T-helper 1 cell treated with Interleukin-12 subunit alpha and Interleukin-12 subunit beta and Interleukin-4 antibody, amounts not matched to agents 30 μg/mL and 1 μg/mL, for 36 hours (primary cell): Measurements from ENCODE around the gene SCRN2.

Source experiments
- H3K27ac Mint-ChIP-seq: one replicate; pipeline ENCODE4 v1.8.0; 2021; ENCODE audit warnings: mild to moderate bottlenecking, mixed read lengths
- H3K27me3 Mint-ChIP-seq: one replicate; pipeline ENCODE4 v1.8.0; 2021; ENCODE audit warnings: low read depth, mixed read lengths
- H3K36me3 Mint-ChIP-seq: one replicate; pipeline ENCODE4 v1.8.0; 2021; ENCODE audit warnings: low read depth, mixed read lengths
- H3K4me1 Mint-ChIP-seq: one replicate; pipeline ENCODE4 v1.8.0; 2021; ENCODE audit warnings: low read depth, mixed read lengths
- H3K4me3 Mint-ChIP-seq: one replicate; pipeline ENCODE4 v1.8.0; 2021; ENCODE audit warnings: mild to moderate bottlenecking, moderate library complexity, mixed read lengths
- H3K9me3 Mint-ChIP-seq: one replicate; pipeline ENCODE4 v1.8.0; 2021; ENCODE audit warnings: mixed read lengths

The SCRN2 gene

GRCh38 chr17:47844814-47845715 lies 4.0 kb upstream of the SCRN2 start:
- no peak overlapping the region for H3K4me3 Mint-ChIP-seq
- H3K36me3 Mint-ChIP-seq = no peaks in the 10 kb centered on the region
- no peak overlapping the region for H3K27ac Mint-ChIP-seq
- peaks cover 23% of the 10 kb centered on the region for H3K4me1 Mint-ChIP-seq
- H3K9me3 Mint-ChIP-seq = no peaks in the 10 kb centered on the region
- peaks cover 58% of the 10 kb centered on the region for H3K27me3 Mint-ChIP-seq

GRCh38 chr17:47844227-47844626 lies 3.2 kb upstream of the SCRN2 start:
- Mint-ChIP-seq H3K27me3 (peaks cover 50% of the 10 kb centered on the region), H3K4me1 (peaks cover 27% of the 10 kb centered on the region), H3K4me3 (no peak overlapping the region), H3K9me3 (no peaks in the 10 kb centered on the region), H3K27ac (no peak overlapping the region), H3K36me3 (no peaks in the 10 kb centered on the region)

- Mint-ChIP-seq H3K27me3 (peaks cover 41% of the 10 kb centered on the region), H3K27ac (no peak overlapping the region), H3K4me3 (no peak overlapping the region), H3K36me3 (no peaks in the 10 kb centered on the region), H3K9me3 (no peaks in the 10 kb centered on the region), H3K4me1 (peaks cover 30% of the 10 kb centered on the region)
These were observed 2.3 kb upstream of the SCRN2 start for GRCh38 chr17:47843391-47843730.

DNA sequence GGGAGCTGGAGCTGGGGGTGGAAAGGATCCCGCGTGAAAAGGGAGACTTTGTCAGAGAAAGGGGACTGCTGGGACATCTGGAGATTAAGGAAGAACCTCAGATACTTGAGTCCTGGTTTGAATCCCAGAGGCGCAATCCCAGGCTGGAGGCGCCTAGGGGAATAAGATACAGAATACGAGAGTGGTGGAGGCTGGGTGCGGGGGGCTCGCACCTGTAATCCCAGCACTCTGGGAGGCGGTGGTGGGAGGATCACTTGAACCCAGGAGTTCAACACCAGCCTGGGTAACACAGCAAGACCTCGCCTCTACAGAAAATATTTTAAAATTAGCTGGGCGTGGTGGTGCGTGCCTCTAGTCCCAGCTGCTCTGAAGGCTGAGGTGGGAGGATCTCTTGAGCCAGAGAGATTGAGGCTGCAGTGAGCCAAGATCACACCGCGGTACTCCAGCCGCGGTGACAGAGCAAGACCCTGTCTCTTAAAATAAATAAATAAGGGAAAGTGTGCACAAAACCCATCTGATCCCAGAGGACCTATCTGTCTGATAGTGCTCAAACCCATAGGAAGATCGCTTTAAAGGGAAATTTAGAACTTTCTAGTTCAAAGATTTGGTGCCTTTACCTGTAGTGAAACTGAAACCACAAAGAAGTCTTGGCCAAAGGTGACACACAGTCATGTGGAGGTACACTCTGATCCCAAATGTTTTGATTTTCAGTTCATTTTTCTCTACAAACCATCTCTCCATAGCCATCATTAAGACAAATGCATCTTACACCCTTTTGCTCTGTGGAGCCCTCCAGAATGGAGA lies 617 bp upstream of the SCRN2 start:
- H3K27ac Mint-ChIP-seq = peak overlapping the region; percentile 92
- H3K4me1 Mint-ChIP-seq = peaks cover 30% of the 10 kb centered on the region
- no peaks in the 10 kb centered on the region for H3K36me3 Mint-ChIP-seq
- peak overlapping the region; percentile 99 for H3K4me3 Mint-ChIP-seq
- peaks cover 31% of the 10 kb centered on the region for H3K27me3 Mint-ChIP-seq
- no peaks in the 10 kb centered on the region for H3K9me3 Mint-ChIP-seq

DNA sequence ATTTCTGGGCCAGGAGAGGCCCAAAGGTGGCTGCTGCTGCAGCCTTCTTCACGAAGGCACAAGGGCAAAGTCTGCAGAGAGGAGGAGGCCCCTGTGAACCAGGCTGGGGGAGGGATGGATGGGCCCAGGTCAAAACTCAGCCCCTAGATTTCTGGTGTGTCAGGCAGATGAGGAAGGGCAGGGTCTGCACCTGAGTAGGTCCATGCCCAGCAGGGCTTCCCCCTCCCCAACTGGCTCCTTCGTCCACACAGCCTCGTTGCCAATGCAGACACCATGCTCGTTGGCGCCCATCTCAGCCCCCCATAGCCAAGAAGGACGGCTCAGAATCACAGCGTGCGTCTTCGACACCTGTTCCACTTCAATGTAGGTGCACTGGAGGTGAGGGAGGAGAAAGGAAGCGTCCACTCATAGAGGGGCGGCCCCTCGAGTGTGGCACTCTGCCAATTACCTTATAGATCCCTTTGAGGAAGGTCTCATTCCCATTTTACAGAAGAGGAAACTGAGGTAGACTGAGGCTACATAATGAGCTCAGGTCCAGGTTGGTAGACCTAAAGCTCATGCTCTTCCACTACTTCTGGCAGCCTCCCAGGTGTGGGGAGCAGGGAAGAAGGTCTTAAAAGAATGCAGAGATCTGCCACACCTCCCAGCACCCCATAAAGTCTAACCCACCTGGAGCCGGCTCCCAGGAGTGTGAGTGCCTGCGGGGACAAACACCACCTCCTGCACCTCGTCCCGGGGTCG lies 902 bp downstream of the SCRN2 start:
- peak overlapping the region; percentile 20 for H3K27ac Mint-ChIP-seq
- H3K9me3 Mint-ChIP-seq = no peaks in the 10 kb centered on the region
- peaks cover 3% of the 10 kb centered on the region for H3K36me3 Mint-ChIP-seq

GRCh38 chr17:47839071-47839470 lies 2.0 kb downstream of the SCRN2 start:
- no peaks in the 10 kb centered on the region for H3K9me3 Mint-ChIP-seq
- no peak overlapping the region for H3K27ac Mint-ChIP-seq
- H3K36me3 Mint-ChIP-seq = peaks cover 3% of the 10 kb centered on the region
- peaks cover 43% of the 10 kb centered on the region for H3K4me1 Mint-ChIP-seq
- H3K27me3 Mint-ChIP-seq = peaks cover 4% of the 10 kb centered on the region
- peak overlapping the region; percentile 37 for H3K4me3 Mint-ChIP-seq

More for the DNA sequence above, 902 bp downstream of the SCRN2 start:
- H3K4me3 Mint-ChIP-seq = peak overlapping the region; percentile 99
- H3K4me1 Mint-ChIP-seq = peaks cover 35% of the 10 kb centered on the region
- peaks cover 15% of the 10 kb centered on the region for H3K27me3 Mint-ChIP-seq

GRCh38 chr17:47838636-47839035 lies 2.4 kb downstream of the SCRN2 start:
- Mint-ChIP-seq H3K27me3 (peaks cover under 1% of the 10 kb centered on the region), H3K9me3 (no peaks in the 10 kb centered on the region), H3K27ac (no peak overlapping the region), H3K4me1 (peaks cover 43% of the 10 kb centered on the region), H3K4me3 (peak overlapping the region; percentile 37), H3K36me3 (peaks cover 3% of the 10 kb centered on the region)

- no peaks in the 10 kb centered on the region for H3K27me3 Mint-ChIP-seq
- peaks cover 3% of the 10 kb centered on the region for H3K36me3 Mint-ChIP-seq
- H3K4me3 Mint-ChIP-seq = no peak overlapping the region
- H3K27ac Mint-ChIP-seq = no peak overlapping the region
- no peaks in the 10 kb centered on the region for H3K9me3 Mint-ChIP-seq
- peaks cover 38% of the 10 kb centered on the region for H3K4me1 Mint-ChIP-seq
These were observed 3.6 kb downstream of the SCRN2 start for GRCh38 chr17:47837401-47838039.

DNA sequence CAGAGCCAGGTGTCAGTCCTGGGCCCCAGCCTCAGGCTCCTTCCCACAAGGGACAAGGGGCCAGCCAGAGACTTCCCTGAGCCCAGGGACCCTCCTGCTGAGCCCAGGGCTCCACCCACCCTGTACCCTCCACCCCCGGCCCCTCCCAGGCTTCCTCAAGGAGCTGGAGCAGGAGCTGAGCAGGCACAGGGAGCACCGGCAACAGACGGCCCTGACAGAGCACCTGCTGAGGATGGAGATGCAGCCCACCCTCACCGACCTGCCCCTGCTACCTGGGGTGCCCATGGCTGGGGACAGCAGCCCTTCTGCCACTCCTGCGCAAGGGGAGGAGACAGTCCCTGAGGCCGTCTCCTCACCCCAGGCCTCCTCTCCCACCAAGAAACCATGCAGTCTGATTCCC lies 4.5 kb downstream of the SCRN2 start:
- Mint-ChIP-seq H3K36me3 (peaks cover 3% of the 10 kb centered on the region), H3K4me3 (no peak overlapping the region), H3K27ac (no peak overlapping the region), H3K9me3 (no peaks in the 10 kb centered on the region), H3K4me1 (peaks cover 36% of the 10 kb centered on the region), H3K27me3 (no peaks in the 10 kb centered on the region)

GRCh38 chr17:47834756-47835155 lies 6.3 kb downstream of the SCRN2 start:
- Mint-ChIP-seq H3K4me3 (peak overlapping the region; percentile 1), H3K27me3 (no peaks in the 10 kb centered on the region), H3K27ac (peak overlapping the region; percentile 32), H3K4me1 (peaks cover 34% of the 10 kb centered on the region), H3K9me3 (no peaks in the 10 kb centered on the region), H3K36me3 (peaks cover 3% of the 10 kb centered on the region)

DNA sequence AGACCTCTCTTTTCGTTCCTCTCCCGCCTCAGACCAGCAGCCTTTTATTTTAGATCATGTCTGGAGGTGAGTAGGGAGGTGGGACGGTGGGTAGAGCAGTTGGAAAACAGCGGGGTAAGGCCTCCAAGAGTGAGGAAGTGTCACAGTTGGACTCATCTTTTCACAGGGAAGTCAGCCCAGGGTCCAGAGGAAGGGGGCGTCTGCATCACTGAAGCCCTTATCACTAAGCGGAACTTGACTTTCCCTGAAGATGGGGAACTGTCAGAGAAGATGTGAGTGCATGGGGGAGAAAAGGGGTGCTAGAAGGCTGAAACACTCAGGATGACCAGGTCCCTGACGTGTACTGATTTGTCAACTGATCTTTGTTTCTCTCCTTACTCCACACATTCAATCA lies 9.1 kb downstream of the SCRN2 start:
- Mint-ChIP-seq H3K27me3 (no peaks in the 10 kb centered on the region), H3K4me1 (peaks cover 32% of the 10 kb centered on the region), H3K27ac (peak overlapping the region; percentile 89), H3K4me3 (peak overlapping the region; percentile 97), H3K36me3 (peaks cover 8% of the 10 kb centered on the region), H3K9me3 (no peaks in the 10 kb centered on the region)

DNA sequence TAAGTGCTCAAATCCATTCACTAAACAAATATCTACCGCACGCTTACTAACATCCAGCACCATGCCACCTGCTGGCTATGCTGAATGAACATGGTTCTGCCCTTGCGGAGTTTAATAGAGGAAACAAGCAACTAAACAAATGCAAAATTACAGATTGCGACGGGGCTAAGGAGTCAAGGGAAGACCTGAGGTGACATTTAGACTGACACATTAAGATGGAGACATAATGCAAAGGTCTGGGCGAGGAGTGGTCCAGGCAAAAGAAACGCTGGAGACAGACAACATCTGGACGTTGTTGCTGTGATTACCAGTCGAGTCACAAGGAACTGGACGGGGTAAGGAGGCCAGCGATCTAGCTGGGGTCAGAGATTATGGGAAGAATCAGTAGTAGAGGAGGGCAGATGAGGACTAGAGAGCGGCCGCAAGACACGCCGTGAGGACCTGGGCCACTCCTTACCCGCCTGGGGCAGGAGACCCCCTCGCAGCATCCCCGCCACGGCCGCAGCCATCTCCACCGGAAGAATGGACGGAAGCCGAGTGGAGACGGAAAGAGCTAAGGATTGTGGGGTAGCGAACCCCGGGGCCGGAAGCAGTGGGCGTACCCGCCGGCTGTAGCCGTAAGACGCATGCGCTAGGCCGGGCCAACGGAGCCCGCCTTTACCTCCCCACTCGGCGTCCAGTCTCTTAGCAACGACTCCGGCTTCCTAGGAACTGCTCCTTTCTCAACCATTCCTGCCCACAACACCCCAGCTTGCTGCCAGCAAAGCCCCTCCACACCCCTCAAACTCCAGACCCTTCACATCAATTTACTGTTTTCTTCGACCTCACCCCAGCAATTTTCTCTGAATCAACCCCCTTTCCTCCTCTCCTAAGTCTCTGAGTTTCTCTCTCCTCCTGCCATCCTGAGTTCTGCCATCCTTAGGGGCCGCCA lies 9.8 kb downstream of the SCRN2 start, which contains the start of the genes LRRC46 and MRPL10:
Gene LRRC46 (plus strand): TSS at position 668 of the 931 bp plus-strand sequence. CDS start 320 bp downstream, outside the sequence.
Gene MRPL10 (minus strand): TSS at position 539 of the 931 bp plus-strand sequence. CDS start 30 bp downstream, at position 509.
- Mint-ChIP-seq H3K36me3 (peaks cover 15% of the 10 kb centered on the region), H3K27me3 (no peaks in the 10 kb centered on the region), H3K4me1 (peaks cover 32% of the 10 kb centered on the region), H3K9me3 (no peaks in the 10 kb centered on the region), H3K4me3 (peak within 1 kb of the TSS; percentile 97), H3K27ac (peak within 1 kb of the TSS; percentile 95)

DNA sequence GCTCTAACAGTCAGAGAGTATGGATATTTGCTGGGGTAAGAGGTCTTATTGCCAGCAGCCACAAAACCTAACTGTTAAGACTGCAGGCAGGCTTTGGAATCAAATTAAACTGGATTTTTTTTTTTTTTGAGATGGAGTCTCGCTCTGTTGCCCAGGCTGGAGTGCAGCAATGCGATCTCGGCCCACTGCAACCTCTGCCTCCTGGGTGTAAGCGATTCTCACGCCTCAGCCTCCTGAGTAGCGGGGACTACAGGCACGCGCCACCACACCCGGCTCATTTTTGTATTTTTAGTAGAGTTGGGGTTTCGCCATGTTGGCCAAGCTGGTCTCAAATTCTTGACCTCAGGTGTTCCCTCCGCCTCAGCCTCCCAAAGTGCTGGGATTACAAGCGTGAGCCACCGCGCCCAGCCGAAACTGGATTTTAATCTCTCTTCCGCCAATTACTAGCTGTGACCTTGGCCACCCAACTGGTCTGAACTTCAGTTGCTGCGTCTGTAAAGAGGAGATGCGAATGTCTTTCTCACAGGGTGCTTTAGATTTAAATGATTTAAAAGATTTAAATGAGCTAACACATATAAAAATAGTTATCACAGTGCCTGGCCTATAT lies 10.6 kb downstream of the SCRN2 start:
- Mint-ChIP-seq H3K36me3 (peaks cover 16% of the 10 kb centered on the region), H3K9me3 (no peaks in the 10 kb centered on the region), H3K27me3 (no peaks in the 10 kb centered on the region), H3K4me3 (peak overlapping the region; percentile 97), H3K4me1 (peaks cover 28% of the 10 kb centered on the region), H3K27ac (peak overlapping the region; percentile 95)
